ENCODE data around the gene FAM90A26.
"Not testable (repeated sequence)": the region's sequence is repeated elsewhere in the genome, so short reads cannot be mapped to it uniquely, and the experiment has no call there.

FAM90A26 gene, protein sequence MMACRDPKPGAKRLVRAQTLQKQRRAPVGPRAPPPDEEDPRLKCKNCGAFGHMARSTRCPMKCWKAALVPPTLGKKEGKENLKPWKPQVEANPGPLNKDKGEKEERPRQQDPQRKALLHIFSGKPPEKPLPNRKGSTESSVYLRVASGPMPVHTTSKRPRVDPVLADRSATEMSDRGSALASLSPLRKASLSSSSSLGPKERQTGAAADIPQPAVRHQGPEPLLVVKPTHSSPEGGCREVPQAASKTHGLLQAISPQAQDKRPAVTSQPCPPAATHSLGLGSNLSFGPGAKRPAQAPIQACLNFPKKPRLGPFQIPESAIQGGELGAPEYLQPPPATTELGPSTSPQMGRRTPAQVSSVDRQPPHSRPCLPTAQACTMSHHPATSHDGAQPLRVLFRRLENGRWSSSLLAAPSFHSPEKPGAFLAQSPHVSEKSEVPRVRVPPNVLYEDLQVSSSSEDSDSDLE

DNA sequence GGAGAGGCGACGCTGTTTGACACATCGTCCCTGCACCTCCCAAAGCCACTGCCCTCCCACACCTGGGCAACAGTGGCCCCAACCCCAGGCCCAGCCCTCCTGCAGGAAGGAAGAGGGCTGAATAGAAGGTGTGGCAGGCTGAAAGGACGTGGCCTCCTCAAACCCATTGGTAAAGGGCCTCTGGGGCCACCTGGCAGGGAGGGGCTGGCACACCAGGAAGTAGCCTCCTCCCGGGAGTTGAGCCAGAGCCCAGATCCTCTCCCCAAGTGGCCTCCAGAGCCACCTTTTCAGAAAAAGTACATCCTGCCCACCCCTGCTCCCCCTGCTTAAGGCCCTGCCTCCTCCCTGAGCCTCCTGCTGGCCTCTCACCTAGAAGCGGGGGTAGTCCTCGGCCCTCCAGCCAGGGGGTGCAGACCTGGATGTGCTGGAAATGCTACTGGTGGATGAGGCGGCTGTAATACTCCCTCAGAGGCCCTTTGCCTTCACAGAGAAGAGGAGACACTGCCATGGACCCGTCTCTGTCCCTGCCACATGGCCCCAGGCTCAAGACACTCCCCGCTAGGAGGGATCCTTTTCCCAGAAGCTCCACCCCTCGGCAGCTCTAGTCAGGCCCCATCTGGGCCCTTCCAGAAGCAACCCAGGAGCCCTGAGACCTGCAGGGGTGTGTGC, at the start of gene FAM90A26:
FAM90A26 (plus strand) TSS at position 619 of the 669 bp plus-strand sequence. CDS start 2,764 bp downstream, outside the sequence.
- not testable (repeated sequence) for TF ChIP-seq GATA3, GATA2 (IDR thresholded peaks at IDR 0.05; ENCODE audit: low read depth, low read length)

DNA sequence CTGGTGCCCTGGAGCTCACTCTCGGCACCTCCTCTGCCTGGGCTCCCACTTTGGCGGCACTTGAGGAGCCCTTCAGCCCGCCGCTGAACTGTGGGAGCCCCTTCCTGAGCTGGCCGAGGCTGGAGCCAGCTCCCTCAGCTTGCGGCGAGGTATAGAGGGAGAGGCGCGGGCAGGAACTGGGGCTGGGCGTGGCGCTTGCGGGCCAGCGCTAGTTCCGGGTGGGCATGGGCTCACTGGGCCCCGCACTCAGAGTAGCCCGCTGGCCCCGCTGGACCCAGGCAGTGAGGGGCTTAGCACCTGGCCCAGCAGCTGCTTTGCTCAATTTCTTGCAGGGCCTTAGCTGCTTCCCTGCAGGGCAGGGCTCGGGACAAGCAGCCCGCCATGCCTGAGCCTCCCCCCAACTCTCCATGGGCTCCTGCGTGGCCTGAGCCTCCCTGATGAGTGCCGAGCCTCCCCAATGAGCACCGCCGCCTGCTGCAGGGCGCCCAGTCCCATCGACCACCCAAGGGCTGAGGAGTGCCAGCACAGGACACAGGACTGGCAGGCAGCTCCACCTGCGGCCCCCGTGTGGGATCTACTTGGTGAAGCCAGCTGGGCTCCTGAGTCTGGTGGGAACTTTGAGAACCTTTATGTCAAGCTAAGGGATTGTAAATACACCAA, 26.7 kb upstream of the FAM90A26 start:
- TF ChIP-seq GATA3 (IDR thresholded peaks at IDR 0.05; ENCODE audit: low read depth, low read length) (no peak), GATA2 (IDR thresholded peaks at IDR 0.05; ENCODE audit: low read depth, low read length) (no peak)

DNA sequence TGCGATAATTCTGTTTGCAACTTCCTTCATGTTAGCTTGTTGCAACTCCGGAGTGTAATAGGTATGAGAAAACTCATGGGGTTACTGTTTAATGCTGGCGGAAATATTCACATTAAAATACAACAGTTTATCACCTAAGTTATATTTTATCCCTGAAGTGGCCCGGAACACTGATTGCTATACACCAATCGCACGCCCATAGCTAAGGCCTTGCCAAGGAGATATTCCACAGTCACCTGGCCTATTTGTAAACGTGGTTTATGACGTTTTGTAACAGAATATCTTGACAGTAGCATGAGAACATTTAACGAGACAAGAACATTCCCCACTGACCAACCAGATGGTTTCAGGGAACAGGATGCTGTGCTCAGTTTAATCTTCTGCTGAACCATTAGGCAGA, 23.2 kb upstream of the FAM90A26 start:
- TF ChIP-seq GATA3 (IDR thresholded peaks at IDR 0.05; ENCODE audit: low read depth, low read length), result no peak
- no peak for TF ChIP-seq GATA2 (IDR thresholded peaks at IDR 0.05; ENCODE audit: low read depth, low read length)

DNA sequence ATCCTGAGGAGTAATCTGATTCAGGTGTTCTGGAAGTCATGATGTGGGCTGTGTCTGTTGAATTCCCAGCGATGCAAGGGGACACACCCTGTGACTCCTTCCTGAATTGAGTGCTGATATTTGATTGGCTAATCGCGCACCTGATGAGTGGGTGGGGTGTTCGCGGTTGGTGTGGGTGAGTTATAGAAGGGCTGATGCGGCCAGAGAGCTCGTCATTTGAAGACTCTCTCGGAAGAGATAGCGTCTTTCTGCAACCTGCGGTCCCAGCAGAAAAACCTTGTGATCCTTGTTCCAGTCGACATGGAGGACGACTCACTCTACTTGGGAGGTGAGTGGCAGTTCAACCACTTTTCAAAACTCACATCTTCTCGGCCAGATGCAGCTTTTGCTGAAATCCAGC, 40.1 kb downstream of the FAM90A26 start, which contains the start of gene USP17L10:
USP17L10 (plus strand) TSS at position 301 of the 400 bp plus-strand sequence; CDS start at position 301, 0 bp downstream.
- TF ChIP-seq GATA3, GATA2 (IDR thresholded peaks at IDR 0.05; ENCODE audit: low read depth, low read length): not testable (repeated sequence)

DNA sequence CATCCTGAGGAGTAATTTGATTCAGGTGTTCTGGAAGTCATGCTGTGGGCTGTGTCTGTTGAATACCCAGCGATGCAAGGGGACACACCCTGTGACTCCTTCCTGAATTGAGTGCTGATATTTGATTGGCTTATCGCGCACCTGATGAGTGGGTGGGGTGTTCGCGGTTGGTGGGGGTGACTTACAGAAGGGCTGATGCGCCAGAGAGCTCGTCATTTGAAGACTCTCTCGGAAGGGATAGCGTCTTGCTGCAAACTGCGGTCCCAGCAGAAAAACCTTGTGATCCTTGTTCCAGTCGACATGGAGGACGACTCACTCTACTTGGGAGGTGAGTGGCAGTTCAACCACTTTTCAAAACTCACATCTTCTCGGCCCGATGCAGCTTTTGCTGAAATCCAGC, 44.9 kb downstream of the FAM90A26 start, which contains the start of gene USP17L11:
USP17L11 (plus strand) TSS at position 301 of the 400 bp plus-strand sequence; CDS start at position 301, 0 bp downstream.
- not testable (repeated sequence) for TF ChIP-seq GATA2, GATA3 (IDR thresholded peaks at IDR 0.05; ENCODE audit: low read depth, low read length)

DNA sequence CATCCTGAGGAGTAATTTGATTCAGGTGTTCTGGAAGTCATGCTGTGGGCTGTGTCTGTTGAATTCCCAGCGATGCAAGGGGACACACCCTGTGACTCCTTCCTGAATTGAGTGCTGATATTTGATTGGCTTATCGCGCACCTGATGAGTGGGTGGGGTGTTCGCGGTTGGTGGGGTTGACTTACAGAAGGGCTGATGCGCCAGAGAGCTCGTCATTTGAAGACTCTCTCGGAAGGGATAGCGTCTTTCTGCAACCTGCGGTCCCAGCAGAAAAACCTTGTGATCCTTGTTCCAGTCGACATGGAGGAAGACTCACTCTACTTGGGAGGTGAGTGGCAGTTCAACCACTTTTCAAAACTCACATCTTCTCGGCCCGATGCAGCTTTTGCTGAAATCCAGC, 49.6 kb downstream of the FAM90A26 start, which contains the start of gene USP17L12:
USP17L12 (plus strand) TSS at position 301 of the 400 bp plus-strand sequence; CDS start at position 301, 0 bp downstream.
- TF ChIP-seq GATA3, GATA2 (IDR thresholded peaks at IDR 0.05; ENCODE audit: low read depth, low read length): not testable (repeated sequence)

DNA sequence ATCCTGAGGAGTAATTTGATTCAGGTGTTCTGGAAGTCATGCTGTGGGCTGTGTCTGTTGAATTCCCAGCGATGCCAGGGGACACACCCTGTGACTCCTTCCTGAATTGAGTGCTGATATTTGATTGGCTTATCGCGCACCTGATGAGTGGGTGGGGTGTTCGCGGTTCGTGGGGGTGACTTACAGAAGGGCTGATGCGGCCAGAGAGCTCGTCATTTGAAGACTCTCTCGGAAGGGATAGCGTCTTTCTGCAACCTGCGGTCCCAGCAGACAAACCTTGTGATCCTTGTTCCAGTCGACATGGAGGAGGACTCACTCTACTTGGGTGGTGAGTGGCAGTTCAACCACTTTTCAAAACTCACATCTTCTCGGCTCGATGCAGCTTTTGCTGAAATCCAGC, 54.4 kb downstream of the FAM90A26 start, which contains the start of gene USP17L13:
USP17L13 (plus strand) TSS at position 301 of the 400 bp plus-strand sequence; CDS start at position 301, 0 bp downstream.
- TF ChIP-seq GATA3, GATA2 (IDR thresholded peaks at IDR 0.05; ENCODE audit: low read depth, low read length): not testable (repeated sequence)
